GM18502 (cell line): ENCODE measurements around the gene PEMT.
A peak's percentile ranks its signal among the peaks of the same experiment; 100 is the strongest.

Experiments used
- ATAC-seq: cut with Tn5 transposase; IDR thresholded peaks from one replicate; pipeline ENCODE4 v1.9.1; 2021; ENCODE audit warnings: mild to moderate bottlenecking; ENCODE audit not compliant: unreplicated experiment, poor library complexity

PEMT gene

DNA sequence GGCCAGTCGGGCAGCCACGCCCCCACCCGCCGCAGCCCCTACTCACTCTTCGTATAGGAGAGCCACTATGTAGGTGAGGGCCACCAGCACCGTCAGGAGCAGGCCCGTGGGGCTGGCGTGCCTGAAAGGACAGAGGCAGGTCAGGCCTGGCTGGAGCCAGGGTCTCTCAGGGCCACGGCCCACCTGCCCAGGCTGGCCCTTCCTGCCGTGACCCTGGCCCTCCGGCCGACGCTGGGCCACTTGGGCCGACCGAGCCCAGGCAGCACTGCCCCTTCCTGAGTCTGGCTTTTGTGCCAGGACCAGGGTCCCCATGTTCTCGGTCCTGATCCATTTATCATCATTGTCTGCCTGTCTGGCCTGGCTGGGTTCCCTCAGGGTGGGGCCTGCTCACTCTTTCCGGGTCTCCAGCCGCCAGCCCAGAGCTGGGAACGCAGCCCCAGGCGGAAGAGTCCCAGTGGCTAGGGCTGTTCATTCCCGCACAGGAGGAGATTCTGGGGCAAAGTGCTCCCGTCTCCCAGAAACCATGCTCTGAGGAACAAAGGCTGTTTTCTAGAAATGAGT, 85.2 kb downstream of the PEMT start:
- no peak for ATAC-seq

DNA sequence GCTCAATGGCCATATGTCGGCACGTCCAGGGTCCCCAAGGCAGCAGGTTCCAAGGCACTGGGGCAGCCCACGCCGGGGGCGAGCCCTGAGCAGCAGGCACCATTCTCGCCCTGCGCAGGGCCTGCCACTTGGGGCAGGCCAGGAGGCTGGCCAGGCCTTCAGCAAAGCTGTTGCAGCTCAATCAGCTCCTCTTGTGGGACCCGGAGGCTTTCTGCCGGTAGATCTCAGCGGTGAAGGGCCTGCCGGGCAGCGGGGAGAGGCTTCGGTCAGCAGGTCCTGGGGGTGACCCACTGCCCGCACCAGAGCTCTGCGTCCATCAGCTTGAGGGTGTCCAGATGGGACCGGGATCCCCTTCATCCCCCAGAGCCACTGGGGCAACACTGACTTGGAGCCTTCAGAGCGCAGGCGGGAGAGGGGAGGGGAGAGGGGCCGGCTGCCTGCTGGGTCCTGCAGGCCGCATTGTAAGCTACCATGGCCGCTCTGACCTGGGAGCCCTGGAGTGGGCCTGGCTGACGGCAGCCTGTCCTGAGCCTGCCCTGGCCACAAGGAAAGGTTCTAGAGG, 85.8 kb downstream of the PEMT start:
- ATAC-seq = no peak

DNA sequence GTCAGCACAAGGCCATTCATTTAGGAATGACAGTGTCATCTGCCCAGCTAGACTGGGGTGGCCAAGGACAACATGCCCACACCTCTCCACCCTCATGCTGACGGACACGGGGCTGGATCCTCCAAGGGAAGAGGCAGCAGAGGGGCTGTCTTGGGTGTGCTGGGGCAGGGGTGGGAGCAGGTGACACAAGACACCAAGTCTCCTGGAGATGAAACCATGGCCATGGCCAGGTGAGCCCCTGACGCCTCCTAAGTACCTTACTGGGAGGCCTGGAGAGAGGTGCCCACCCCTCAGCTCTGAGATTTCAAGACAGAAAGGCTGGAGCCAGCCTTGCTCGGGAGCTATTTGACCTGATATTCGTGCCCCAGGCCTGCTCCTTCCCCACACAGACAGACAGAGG, 86.4 kb downstream of the PEMT start:
- no peak for ATAC-seq

DNA sequence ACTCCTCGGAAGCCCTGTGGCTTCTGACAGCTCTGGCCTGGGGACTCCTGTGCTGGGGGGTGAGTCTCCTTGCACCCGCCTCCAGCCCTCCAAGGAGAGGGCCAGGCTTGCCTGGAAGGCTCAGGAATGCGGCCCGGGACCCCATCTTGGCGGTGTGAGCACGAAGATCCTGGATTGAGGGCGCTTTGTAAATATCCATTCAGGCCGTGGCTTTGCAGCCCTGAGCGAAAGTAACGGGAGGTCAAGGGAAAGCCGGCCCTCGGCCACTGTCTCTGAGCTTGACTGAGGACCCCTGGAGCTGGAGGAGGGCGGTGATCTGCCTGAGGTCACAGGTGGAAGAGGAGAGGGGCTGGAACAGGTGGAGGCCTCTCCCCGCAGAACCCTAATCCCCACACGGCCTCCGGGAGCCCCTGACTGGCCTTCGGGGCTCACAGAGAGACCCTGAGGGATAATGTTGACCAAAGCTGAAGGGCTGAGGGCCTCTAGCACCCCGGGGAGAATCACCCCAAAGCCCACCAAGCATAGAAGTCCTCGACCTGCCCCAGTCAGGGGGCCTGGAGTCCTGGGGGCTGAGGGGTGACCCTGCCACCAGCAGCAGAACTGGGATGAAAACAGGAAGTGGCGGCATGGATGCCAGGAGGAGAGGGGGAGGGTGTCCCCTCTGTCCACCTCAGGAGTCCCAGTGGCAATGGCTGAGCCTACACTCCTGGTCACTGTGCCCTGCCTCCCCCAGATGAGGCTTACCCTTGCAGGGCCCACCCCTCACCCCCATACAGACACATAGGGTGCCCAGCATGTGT, 87.0 kb downstream of the PEMT start:
- no peak for ATAC-seq

DNA sequence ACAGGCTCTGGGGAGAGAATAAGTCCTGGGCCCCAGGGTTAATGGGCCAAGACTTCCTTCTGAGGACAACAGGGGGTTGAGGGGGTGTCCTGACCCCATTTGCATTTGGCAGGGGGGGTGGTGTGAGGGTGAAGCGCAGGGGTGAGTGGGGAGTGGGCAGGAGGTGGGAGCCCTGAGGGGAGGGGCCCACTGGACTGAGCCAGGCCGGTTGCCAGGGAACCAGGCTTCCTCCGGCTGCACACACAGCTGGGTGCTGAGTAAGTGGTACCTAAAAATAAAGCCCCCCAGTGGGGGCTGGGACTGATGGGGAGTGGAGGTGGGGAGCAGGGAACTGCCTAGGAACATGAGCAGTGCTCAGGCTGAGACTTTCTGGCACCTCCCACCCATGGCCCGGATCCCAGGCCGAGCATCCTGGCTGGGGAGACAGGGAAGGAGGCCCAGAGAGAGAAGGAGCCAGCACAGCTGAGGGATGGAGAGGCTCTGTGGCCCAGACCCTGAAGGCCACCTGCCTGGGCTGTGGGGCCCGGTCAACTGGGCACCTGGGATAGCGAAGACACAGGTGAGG, 87.9 kb downstream of the PEMT start:
- ATAC-seq = no peak

DNA sequence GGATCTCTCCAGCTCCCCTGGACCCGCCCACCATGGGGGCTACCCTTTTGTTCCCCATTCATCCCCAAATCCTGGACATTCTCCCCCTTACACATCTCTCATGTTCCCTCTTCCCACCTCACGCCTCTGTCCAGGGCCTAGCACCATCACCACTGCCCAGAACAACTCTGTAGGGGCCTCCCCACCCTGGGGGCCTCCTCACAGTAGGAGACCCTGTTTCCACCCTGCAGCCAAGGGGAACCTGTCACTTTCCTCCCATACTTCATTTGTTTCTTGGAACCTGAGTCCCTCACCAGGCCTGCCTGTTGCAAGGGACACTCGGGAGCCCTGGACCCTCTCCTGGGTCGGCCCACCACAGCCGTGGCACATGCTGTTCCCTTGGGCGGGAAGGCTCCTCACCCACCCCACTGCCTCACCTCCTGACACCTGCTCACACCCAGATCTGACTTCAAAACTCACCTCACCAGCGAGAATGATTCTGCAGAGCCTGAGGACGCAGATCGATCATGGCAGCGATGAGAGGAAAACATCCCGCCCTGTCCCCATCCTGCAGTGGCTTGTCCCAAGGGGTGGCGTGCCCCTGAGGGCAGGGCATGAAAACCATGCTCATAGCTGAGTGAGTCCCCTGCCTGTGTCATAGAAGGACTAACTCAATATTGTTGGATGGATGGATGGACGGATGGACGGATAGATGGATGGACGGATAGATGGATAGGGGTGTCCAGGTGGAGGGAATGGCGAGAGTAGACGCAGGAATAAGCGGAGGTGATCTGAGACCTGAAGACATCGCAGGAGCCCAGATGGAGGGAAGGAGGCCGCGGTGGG, 88.6 kb downstream of the PEMT start:
- no peak for ATAC-seq

DNA sequence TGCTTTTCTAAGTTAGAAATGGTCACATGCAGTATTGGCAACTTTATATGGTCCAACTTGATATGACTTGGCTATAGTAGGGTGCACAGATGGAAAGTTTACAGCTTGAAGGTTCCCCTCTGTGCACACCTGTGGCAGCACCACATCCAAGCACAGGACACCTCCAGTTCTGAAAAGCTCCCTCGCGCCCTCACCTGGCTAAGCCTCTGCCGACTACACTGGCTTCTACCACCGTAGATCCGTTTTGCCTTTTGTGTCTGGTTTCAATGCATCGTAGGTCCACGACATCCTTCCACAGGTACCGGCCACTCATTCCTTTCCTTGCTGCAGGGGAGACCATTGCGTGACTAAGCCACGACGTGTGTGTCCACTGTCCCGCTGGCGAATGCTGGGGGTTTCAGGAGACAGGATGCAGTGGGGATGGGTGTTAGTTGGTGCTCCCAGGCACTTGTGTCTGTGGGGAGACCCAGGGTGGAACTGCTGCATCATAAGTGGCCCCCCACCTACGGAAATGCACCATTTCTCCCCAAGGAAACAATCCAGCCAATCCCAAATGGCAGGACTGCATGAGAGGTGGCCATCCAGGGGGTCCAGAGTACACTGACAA, 90.4 kb downstream of the PEMT start:
- ATAC-seq = no peak

DNA sequence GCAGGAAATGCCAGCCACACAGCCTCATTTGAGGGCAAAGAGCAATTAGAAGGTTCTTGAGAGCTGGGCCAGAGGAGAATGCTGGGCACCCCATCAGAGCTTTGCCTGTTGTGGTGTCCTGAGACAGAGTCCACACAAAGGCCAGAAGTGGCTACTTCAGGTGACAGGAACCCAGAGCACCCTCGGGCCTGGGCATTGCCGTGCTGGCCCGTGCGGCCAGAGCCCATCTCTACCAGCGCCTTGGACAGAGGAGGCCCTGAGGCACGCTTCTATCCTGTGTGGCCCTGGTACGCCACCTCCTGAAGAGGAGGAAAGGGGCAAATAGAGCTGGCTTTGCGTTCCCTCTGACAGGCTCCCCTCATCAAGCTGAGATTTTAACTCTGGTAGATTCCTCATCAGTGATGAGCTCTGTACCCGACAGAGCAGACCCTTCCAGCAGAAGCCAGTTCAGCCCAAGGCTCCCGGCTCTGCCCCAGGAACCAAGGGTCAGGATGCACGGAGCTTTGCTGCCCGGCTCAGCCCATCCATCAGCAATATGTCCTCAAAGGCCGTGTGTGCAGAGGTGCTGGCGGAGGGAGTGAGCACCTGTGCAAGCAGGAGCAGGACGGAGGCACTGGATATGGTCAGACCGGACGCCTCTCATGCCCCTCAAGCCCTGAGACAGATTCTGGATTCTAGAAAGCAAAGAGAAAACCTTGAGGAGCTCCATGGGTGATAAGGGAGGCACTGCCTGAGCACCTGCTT, 91.9 kb downstream of the PEMT start:
- ATAC-seq = no peak

DNA sequence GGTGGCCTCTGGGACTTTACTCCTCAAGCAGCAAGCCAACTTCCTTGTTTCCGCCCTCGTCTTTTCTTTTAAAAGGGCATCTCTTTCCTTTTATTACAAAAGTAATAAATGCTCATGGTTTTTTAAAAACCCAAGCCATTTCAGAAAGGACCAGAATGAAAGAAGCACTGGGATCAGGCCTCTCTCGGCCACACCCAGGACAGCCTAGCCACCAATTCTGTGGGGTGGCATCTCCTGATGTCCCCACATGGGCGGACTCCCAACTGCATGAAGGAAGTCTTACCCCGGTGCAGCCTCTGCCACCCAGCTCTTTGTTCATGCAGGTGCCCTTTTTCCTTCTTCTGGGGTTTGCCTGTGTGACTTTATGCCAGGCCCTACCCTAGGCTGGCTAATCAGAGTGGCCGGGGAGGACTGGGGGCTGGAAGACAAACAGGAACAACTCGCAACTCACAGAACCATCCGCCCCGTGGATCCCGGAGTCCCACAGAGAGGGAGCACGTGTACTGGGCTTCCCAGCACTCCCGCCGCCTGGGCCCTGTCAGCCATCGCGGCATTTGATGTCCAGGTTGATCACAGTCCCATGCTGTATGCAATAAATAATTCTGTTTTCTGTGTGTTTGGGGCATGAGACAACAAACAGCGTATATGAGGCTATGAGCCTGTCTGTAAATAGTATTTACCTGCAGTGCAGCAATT, 92.8 kb downstream of the PEMT start:
- ATAC-seq = no peak

DNA sequence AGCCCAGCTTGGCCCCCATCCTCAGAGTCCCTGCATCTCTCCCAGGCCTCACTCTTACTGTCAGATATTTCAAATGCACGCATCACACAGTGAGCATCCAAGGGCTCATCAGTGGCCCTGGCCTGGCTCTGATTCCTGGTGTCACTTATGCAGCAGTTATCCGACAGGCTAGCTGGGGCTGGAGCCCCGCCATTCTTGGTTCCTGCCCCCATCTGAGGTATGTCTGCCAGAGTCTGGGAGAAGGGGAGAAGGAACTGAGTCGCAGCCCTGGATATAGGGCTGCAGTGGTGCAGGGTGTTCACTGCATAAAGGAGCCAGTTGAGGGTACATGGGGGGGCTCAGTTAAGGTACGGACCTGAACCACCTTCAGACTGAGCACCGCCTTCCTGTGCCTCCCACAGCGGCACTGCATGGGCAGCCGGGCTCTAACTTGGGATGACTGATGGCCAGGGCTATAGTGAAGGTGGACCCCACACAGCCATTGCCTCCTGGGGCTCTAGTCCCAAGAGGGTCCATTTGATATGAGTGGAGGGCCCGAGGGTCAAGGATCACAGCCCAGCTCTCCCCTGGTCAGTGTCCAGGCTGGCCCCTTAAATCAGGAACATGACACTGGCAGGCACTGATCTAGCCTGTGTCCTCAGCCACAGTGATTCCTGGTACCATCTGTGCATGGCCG, 93.5 kb downstream of the PEMT start:
- no peak for ATAC-seq

DNA sequence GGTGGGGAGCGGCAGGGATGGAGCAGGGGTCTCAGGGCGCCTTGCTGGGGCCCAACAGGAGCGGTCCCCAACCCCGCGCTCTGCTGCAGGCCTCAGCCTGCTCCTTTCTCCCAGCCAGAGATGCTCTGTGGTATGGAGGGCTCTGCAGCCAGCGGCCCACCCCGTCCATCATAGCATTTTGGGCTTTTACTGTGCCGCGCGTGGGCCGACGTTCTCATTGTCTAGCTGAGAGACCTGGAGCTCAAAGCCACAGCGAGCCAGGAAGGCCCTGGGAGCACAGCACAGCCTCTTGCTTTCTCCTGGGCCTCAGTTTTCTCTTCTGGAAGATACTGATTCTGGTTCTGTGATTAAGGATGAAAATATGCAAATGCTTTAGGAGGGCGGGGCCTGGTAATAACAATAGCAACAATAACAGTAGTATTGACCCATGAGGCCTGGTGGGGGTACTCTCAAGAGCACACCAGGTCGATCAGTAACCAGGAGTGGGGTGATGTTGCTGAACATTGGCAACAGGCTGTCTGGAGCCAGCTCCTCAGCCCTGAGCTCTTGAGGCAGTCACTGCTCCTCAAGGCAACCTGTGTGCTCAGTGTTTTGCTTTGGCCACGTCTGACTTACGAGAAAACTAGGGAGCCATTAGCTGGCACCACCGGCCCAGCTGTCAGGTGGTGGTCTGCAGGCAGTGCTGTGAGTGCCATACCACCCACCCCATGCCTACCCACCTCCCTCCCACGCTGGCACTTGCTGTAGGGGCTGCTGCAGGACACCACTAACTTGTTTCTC, 94.3 kb downstream of the PEMT start:
- no peak for ATAC-seq

DNA sequence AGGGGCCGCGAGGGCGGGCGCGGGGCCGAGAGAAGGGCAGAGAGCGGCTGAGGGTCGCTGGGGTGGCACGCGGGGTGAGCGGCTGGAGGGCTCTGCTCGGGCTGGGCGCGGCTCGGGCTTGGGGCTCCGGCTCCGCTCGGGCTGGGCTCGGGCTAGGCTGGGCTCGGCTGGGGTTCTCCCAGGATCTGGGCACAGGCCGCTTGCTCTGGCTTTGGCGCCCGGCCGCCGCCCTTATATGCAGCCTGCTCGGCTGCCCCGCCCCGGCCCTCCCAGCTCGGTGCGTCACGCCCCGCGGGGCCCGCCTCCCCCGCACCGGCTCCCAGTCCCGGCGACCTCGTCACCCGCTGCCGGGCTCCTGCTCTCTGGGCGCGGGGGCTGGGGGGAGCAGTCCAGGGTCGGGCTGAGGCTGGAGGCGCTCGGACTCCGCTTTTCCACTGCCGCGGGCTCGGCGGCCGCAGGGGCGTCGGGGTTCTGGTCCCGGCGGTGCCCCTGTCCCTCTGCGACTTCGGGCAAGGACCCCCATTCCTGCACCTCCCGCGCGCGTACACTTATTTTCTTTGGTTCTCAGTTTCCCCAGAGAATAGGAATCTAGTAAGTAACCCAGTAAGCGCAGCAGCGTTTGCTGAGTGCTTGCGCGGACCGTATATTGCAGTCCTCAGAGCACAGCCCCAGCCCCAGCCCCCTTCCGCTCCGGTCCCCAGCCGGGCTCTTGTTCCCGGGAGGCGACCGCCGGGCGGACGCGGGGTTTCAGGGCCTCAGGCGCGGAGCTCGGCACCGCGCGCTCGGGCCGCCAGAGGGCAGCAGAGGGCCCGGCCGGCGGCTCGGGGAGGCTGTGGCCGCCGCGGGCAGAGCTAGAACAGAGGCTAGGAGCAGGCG, 95.1 kb downstream of the PEMT start, which contains the start of gene RASD1:
Gene RASD1 (minus strand): TSS at position 207 of the 876 bp plus-strand sequence. CDS start 214 bp downstream, outside the sequence.
- ATAC-seq = peak; percentile 80

DNA sequence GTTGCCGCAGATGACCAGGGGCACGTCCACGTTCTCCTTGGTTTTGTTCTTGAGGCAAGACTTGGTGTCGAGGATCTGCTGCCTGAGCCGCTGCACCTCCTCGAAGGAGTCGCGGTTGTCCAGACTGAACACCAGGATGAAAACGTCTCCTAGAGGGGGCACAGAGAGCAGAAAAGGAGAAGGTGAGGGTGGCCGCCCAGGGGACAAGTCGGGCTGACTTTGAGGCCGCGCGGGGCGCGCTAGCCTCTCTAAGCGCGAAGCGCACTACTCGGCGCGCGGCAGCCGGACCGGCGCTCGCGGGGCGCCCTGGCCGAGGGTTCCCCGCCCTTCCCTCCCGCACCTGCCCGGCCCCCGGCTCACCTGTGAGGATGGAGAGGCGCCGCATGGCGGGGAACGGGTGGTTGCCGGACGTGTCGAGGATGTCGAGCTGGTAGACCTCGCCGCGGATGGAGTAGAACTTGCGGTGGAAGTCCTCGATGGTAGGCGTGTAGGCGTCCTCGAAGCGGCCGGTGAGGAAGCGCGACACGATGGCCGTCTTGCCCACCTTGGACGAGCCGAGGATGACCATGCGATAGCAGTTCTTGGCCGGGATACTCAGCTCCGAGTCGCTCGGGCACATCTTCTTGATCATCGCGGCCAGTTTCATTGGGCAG, 95.8 kb downstream of the PEMT start:
- ATAC-seq = peak; percentile 11

DNA sequence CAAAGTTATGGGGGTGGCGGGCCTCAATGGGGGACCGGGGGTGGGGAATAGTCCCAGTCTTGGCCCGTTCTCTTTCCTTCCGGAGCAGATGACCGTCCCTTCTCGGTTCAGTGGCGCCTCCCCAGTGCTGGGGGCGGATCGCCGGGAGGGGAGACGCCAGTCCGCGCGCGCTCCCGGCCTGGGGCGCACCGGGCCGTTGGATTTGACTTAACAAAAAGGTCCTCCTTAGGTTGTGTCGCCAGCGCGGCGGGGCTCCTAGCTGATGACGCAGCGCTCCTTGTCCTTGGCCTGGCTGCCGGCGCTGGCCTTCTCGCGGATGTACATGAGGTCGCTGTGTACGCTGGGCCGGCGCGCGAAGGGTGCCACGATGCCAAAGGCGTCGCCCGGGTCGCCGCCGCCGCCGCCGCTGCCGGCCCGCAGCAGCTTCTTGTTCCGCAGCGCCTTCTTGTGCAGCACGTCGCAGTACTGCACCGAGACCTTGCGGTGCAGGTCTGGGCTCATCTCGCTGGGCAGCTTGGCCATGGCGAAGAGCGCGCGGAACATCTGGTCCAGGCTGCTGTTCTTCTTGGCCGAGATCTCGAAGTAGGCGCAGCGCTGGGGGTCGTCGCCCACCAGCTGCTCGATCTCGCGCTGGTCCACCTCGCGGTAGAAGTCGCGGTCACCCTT, 96.5 kb downstream of the PEMT start:
- ATAC-seq = no peak

DNA sequence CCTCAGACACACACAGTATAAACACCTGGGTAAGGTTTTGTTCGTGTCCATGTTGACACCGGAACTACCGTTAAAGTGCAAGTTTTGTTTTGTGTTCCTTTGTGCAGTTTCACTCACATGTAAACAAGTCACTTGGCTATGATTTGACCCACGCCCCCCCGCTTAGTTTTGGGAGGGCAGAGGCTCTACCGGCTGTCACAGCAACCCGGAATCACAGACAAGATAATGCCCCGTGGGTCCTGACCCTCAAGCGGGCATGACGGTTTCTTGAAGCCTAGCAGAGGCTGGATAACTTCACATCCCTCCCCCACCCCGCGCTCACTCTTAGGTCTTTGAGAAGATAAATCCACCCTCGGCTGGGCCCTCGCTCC, 97.0 kb downstream of the PEMT start:
- no peak for ATAC-seq

DNA sequence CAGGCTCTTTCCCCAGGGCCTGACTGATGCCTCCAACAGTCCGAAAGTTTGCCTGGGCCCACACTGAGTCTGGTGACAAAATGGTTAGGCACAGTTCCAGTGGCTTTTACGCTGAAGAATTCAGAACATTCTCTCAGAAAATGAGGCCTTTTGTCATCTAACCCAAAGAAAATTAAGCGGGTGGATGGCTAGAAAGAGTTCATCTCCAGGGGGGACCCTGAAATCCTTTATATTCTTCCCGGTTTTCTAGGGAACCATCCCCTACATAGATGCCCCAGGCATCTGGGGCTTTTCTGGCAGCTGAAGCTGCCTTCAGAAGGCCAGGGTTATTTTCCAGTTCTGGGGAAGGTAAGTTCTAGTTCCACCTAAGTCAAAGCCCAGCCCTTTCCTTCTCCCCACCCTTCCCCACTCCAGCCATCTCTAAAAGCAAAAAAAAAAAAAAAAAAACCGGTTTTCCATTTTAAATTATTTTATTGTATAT, 97.5 kb downstream of the PEMT start:
- no peak for ATAC-seq
